Chondrocyte (in vitro differentiated cells): ENCODE data around the gene PAX3. TPM values are rescaled to one million over a fixed set of nuclear protein-coding genes. Genes with fewer than 3 reads are reported as not detected.

ENCODE experiments used
- DNase-seq: peaks from one replicate; pipeline ENCODE4 v3.0.0; 2021; ENCODE audit warnings: mixed read lengths, low spot score
- H3K27ac Mint-ChIP-seq: one replicate; pipeline ENCODE4 v1.8.0; 2021; ENCODE audit warnings: mild to moderate bottlenecking, moderate library complexity, mixed read lengths; ENCODE audit not compliant: unreplicated experiment
- H3K27me3 Mint-ChIP-seq: 2 replicates; pipeline ENCODE4 v1.8.0; 2021; ENCODE audit warnings: low read depth, mixed read lengths
- H3K36me3 Mint-ChIP-seq: 2 replicates; pipeline ENCODE4 v1.8.0; 2021; ENCODE audit warnings: low read depth, mixed read lengths
- H3K4me1 Mint-ChIP-seq: 2 replicates; pipeline ENCODE4 v1.8.0; 2021; ENCODE audit warnings: low read depth, mild to moderate bottlenecking, mixed read lengths
- H3K4me3 Mint-ChIP-seq: one replicate; pipeline ENCODE4 v1.8.0; 2021; ENCODE audit warnings: mild to moderate bottlenecking, moderate library complexity, mixed read lengths; ENCODE audit not compliant: unreplicated experiment
- H3K9me3 Mint-ChIP-seq: 2 replicates; pipeline ENCODE4 v1.8.0; 2021; ENCODE audit warnings: low read depth, mixed read lengths
- total RNA-seq: library from RNA; stranded (reverse); gene quantifications from 3 replicates; pipeline ENCODE4 v1.2.1, GENCODE V29; 2021
- TF ChIP-seq, protein P1 (sequence below): fragments of 200-600 bp; sonication (generic); IDR thresholded peaks from 2 replicates; pipeline ENCODE4 v1.5.0; 2021; ENCODE audit warnings: antibody characterized with exemption, mild to moderate bottlenecking, moderate library complexity

Gene PAX3
- total RNA-seq, 1 donor from 2014 or later: 4.7 TPM

DNA sequence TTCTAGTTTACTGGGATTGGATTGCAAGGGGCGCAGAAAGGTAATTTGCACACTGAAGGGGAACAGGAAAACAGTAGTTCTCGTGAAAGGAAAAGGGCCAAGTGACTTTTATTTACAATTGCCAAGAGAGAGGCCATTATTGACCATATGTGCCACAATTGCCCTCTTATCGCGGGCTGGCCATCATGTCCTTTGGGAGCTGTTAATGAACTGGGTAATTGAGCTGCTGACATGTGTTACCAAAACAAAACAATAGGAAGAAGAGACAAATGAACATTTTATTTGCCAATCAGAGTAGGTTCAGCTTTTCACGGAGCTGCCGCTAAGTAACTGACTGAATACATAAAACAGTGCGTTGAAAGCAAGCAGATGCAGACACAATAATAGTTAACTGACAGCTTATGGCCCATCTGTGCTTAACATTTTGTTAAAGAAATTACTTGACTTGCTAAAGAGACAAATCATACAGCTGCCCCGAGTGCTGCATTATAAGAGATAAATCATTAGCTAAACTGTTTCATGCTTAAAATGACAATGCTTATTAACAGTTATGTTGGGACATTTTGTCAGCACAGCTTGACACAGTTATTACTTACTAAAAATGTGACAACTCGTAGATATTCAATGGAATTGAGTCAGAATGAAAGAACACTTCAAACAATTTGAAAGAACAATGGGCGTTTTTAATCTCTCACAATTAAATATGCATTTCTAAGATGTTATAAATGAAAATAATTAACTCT is 57.5 kb downstream of the PAX3 start:
- Mint-ChIP-seq H3K27ac (no peak overlapping the region), H3K9me3 (no peaks in the 10 kb centered on the region), H3K36me3 (peaks cover 2% of the 10 kb centered on the region), H3K4me3 (no peak overlapping the region), H3K4me1 (no peaks in the 10 kb centered on the region), H3K27me3 (peaks cover 12% of the 10 kb centered on the region)
- TF ChIP-seq, protein P1, sequence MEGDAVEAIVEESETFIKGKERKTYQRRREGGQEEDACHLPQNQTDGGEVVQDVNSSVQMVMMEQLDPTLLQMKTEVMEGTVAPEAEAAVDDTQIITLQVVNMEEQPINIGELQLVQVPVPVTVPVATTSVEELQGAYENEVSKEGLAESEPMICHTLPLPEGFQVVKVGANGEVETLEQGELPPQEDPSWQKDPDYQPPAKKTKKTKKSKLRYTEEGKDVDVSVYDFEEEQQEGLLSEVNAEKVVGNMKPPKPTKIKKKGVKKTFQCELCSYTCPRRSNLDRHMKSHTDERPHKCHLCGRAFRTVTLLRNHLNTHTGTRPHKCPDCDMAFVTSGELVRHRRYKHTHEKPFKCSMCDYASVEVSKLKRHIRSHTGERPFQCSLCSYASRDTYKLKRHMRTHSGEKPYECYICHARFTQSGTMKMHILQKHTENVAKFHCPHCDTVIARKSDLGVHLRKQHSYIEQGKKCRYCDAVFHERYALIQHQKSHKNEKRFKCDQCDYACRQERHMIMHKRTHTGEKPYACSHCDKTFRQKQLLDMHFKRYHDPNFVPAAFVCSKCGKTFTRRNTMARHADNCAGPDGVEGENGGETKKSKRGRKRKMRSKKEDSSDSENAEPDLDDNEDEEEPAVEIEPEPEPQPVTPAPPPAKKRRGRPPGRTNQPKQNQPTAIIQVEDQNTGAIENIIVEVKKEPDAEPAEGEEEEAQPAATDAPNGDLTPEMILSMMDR: no peak
- no peak for DNase-seq

DNA sequence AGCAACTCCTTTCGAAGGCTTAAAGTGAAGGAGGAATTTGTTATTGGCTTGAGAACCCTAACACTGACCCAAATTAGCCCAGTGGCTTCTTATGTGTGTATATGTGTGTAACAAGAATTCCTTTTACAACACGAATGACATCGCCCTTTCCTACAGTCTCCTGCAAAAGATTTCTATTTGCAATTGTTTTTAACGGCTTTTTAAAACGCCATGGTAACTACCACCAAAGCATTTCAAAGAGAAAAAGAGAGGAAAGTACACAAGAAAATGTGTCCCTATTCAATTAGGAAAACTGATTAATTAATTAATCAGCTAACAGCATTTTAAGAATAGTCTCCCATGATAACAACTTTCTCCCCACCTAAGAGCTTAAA is 58.1 kb downstream of the PAX3 start:
- H3K4me1 Mint-ChIP-seq: no peaks in the 10 kb centered on the region
- no peak overlapping the region for H3K27ac Mint-ChIP-seq
- H3K27me3 Mint-ChIP-seq: peaks cover 12% of the 10 kb centered on the region

DNA sequence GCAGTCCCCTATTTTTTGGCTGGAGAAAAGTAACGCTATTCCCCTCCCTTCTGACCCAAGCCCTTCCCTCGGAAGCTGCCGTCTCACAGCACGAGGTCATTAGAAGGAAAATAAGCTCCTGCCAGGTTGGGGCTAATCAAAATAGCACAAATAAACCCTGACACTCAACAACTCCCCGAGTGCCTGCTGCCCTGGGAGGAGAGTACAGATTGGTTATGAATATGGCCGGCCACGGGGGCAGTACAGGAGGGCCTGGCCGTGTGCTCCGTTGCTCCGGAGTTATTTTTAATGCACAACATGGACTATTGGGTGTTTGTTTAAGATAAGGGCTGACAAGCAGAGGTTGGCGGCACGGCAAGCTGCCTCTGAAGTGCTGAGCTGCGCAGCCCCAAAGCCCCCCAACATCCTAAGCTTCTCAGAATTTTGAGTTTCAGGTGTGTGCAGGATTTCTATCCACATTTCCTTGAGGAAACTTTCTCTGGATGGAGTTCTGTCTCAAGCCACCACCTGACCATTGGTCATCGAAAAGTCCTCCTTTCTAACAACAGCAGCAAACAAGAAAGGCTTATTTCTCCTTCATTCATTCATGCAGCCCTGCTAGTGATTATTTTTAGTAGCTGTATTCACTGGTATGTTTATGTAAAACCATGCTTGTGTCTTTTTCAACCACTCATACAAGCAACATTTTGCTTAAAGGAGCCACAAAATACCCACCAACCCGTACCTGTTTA is 58.7 kb downstream of the PAX3 start:
- Mint-ChIP-seq H3K9me3 (no peaks in the 10 kb centered on the region), H3K27ac (no peak overlapping the region), H3K4me1 (no peaks in the 10 kb centered on the region), H3K36me3 (peaks cover 2% of the 10 kb centered on the region), H3K4me3 (no peak overlapping the region), H3K27me3 (peaks cover 12% of the 10 kb centered on the region)
- TF ChIP-seq, protein P1: no peak
- DNase-seq: no peak

More for the DNA sequence above, 58.1 kb downstream of the PAX3 start:
- no peaks in the 10 kb centered on the region for H3K9me3 Mint-ChIP-seq
- peaks cover 2% of the 10 kb centered on the region for H3K36me3 Mint-ChIP-seq
- H3K4me3 Mint-ChIP-seq: no peak overlapping the region
- DNase-seq: no peak
- TF ChIP-seq, protein P1: no peak

DNA sequence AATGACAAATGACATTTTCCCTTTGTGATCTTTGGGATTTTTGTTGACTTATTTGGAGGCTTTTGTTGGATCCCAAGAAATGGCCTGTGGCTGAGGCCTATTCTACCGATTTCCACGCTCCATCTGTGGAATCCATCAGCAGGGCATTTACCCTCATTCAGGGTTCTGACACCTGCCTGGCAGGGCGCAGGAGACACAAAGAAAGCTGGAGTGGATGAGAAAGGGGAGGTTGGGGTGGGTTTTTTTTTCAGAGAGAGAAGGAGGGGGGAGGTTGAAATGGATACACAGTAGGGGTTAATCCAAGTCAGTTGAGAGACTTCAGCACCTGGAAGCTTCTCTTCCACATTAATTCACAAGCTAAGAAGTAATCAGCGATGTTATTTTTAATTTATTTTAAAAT is 59.7 kb downstream of the PAX3 start:
- no peak for DNase-seq
- peaks cover 2% of the 10 kb centered on the region for H3K36me3 Mint-ChIP-seq
- H3K27me3 Mint-ChIP-seq: peaks cover 12% of the 10 kb centered on the region
- H3K4me1 Mint-ChIP-seq: no peaks in the 10 kb centered on the region
- H3K4me3 Mint-ChIP-seq: no peak overlapping the region
- H3K27ac Mint-ChIP-seq: no peak overlapping the region
- TF ChIP-seq, protein P1: no peak
- no peaks in the 10 kb centered on the region for H3K9me3 Mint-ChIP-seq

DNA sequence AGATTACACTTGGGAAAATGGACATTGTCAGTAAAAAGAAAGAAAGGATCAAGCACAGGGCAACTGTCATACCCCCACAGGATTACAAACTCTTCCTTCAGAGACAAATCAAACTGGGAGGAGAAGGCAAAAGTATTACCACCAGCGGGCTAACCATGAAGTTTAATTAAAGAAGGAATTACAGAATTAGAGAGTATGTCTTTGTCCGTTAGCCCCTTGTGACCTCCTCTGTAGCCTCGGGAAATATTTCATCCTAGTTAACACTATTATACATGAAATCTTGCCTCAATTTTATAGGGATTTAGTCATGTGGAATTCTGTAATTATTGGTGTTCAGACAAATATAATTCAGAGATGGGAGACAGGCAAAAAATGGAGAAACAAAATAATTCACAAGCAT is 60.7 kb downstream of the PAX3 start:
- Mint-ChIP-seq H3K4me3 (no peak overlapping the region), H3K9me3 (no peaks in the 10 kb centered on the region), H3K27ac (no peak overlapping the region), H3K36me3 (peaks cover 2% of the 10 kb centered on the region), H3K27me3 (peaks cover 9% of the 10 kb centered on the region), H3K4me1 (no peaks in the 10 kb centered on the region)
- TF ChIP-seq, protein P1: no peak
- no peak for DNase-seq
